HCT116 (cell line): ENCODE data around the gene LIN7B. TPM values are rescaled to one million over a fixed set of nuclear protein-coding genes. Genes with fewer than 3 reads are reported as not detected.

Source experiments
- ATAC-seq: fragments of 200-7000 bp; cut with Tn5 transposase; 2 replicates; pipeline ENCODE4 v1.9.1; 2020; ENCODE audit warnings: mild to moderate bottlenecking, moderate library complexity
- BruUV-seq: library from RNA; stranded (reverse); fragments of 400-500 nt; replicated peaks from 2 replicates; lab custom pipeline; 2021; lab: Mats Ljungman, UMichigan
- CTCF ChIA-PET: fragments of 300-600 bp; sonication (Branson Sonifier 250); formaldehyde crosslinking; loops from one replicate; lab custom pipeline; 2021; ENCODE audit warnings: antibody characterized with exemption; lab: Charles Lee
- POLR2A ChIA-PET: fragments of 300-600, 350-600 bp; sonication (Branson Sonifier 250); formaldehyde crosslinking; loops from one replicate; lab custom pipeline; 2021; ENCODE audit warnings: antibody characterized with exemption; lab: Charles Lee
- RAD21 ChIA-PET, 2 experiments: fragments of 300-600 bp; sonication (Branson Sonifier 250); formaldehyde crosslinking; loops; one replicate each; lab custom pipeline; 2023; ENCODE audit warnings: low total read pairs in 2 of 2; ENCODE audit not compliant: uncharacterized antibody in 2 of 2, unreplicated experiment in 2 of 2, low non-redundant PET in 1 of 2; lab: Charles Lee
- DNase-seq: peaks from one replicate; pipeline ENCODE4 v3.0.0-alpha.2; 2010; ENCODE audit warnings: low read depth, low spot score
- H2AFZ ChIP-seq: fragments of 200-600 bp; shearing (Covaris generic), sonication (generic); 2 replicates; pipeline ENCODE4 v1.6.1; 2017; ENCODE audit warnings: low read depth, mixed run types, mixed read lengths, antibody characterized with exemption, low read length; ENCODE audit not compliant: poor library complexity, severe bottlenecking
- H3K27ac ChIP-seq: 2 replicates; pipeline ENCODE4 v1.5.1; 2012; ENCODE audit warnings: low read depth, low read length
- H3K27me3 ChIP-seq: fragments of 200-600 bp; sonication (generic); 2 replicates; pipeline ENCODE4 v1.6.1; 2016; ENCODE audit warnings: mixed run types, low read length, mixed read lengths; ENCODE audit not compliant: insufficient read depth
- H3K36me3 ChIP-seq, 2 experiments: fragments of 200-500 bp in 1 of 2; fragments of 200-600 bp in 1 of 2; sonication (Bioruptor generic) in 1 of 2; sonication (generic) in 1 of 2; 2 replicates each; pipeline versions ENCODE4 v1.5.1 to v1.6.1; 2014 to 2016; ENCODE audit warnings: low read length in 2 of 2, inconsistent platforms in 1 of 2, mixed read lengths in 1 of 2, mixed run types in 1 of 2; ENCODE audit not compliant: insufficient read depth in 2 of 2, control insufficient read depth in 1 of 2
- H3K4me1 ChIP-seq, 2 experiments: fragments of 200-600 bp in 1 of 2; sonication (generic) in 1 of 2; 2 replicates each; pipeline versions ENCODE4 v1.5.1 to v1.6.1; 2012 to 2017; ENCODE audit warnings: low read length in 2 of 2, inconsistent platforms in 1 of 2, mild to moderate bottlenecking in 1 of 2, mixed read lengths in 1 of 2, mixed run types in 1 of 2, moderate library complexity in 1 of 2; ENCODE audit not compliant: insufficient read depth in 2 of 2, control insufficient read depth in 1 of 2
- H3K4me2 ChIP-seq: fragments of 200-600 bp; sonication (generic); 2 replicates; pipeline ENCODE4 v1.6.1; 2017; ENCODE audit warnings: mixed run types, low read length, mixed read lengths
- H3K4me3 ChIP-seq, 2 experiments: fragments of 200-600 bp in 1 of 2; sonication (generic) in 1 of 2; replicated peaks in 1 of 2; 2 replicates each; pipeline ENCODE4 v1.5.1; 2011 to 2016; ENCODE audit warnings: low read length in 2 of 2, control low read depth in 1 of 2, low read depth in 1 of 2, mild to moderate bottlenecking in 1 of 2, mixed read lengths in 1 of 2, mixed run types in 1 of 2
- H3K79me2 ChIP-seq: fragments of 200-600 bp; sonication (generic); 2 replicates; pipeline ENCODE4 v1.6.1; 2017; ENCODE audit warnings: mild to moderate bottlenecking, mixed run types, low read length, moderate library complexity, mixed read lengths; ENCODE audit not compliant: insufficient read depth
- H3K9ac ChIP-seq: fragments of 200-600 bp; sonication (generic); 2 replicates; pipeline ENCODE4 v1.6.1; 2016; ENCODE audit warnings: low read length, mixed read lengths
- H3K9me2 ChIP-seq: fragments of 200-600 bp; sonication (generic), shearing (Covaris generic); 2 replicates; pipeline ENCODE4 v1.6.1; 2017; ENCODE audit warnings: mixed run types, mild to moderate bottlenecking, moderate library complexity; ENCODE audit not compliant: insufficient read depth
- H3K9me3 ChIP-seq, 2 experiments: fragments of 200-500 bp in 1 of 2; fragments of 200-600 bp in 1 of 2; sonication (Bioruptor generic) in 1 of 2; sonication (generic) in 1 of 2; 2 replicates each; pipeline ENCODE4 v1.6.1; 2014 to 2017; ENCODE audit warnings: low read length in 2 of 2, mixed read lengths in 2 of 2, inconsistent platforms in 1 of 2, low read depth in 1 of 2, mild to moderate bottlenecking in 1 of 2, mixed run types in 1 of 2, moderate library complexity in 1 of 2; ENCODE audit not compliant: control insufficient read depth in 1 of 2, insufficient read depth in 1 of 2
- H4K20me1 ChIP-seq: fragments of 200-600 bp; sonication (generic), shearing (Covaris generic); 2 replicates; pipeline ENCODE4 v1.6.1; 2017; ENCODE audit warnings: mixed run types, mild to moderate bottlenecking, moderate library complexity; ENCODE audit not compliant: insufficient read depth
- CEBPB ChIP-seq: IDR thresholded peaks from 2 replicates; pipeline ENCODE4 v1.6.1; 2012; ENCODE audit warnings: low read depth
- FOSL1 ChIP-seq: IDR thresholded peaks from 2 replicates; pipeline ENCODE4 v1.6.1; 2012; ENCODE audit warnings: low read depth
- POLR2AphosphoS5 ChIP-seq: IDR thresholded peaks from 2 replicates; pipeline ENCODE4 v1.6.1; 2011; ENCODE audit warnings: mild to moderate bottlenecking, low read depth, low read length, moderate library complexity
- RAD21 ChIP-seq: IDR thresholded peaks from 2 replicates; pipeline ENCODE4 v1.6.1; 2012; ENCODE audit warnings: low read depth, mild to moderate bottlenecking
- SP1 ChIP-seq: IDR thresholded peaks from 2 replicates; pipeline ENCODE4 v1.6.1; 2012; ENCODE audit warnings: low read depth
- YY1 ChIP-seq: IDR thresholded peaks from 2 replicates; pipeline ENCODE4 v1.6.1; 2011; ENCODE audit warnings: low read length, low read depth, moderate library complexity, mild to moderate bottlenecking; ENCODE audit not compliant: insufficient replicate concordance; ENCODE audit errors: extremely low read depth
- ZFX ChIP-seq: fragments of 450-650 bp; IDR thresholded peaks from 2 replicates; pipeline ENCODE4 v1.6.1; 2017
- intact Hi-C: fragments of 100-400 bp; cut with micrococcal nuclease; formaldehyde crosslinking; loops from 2 replicates; pipeline ENCODE4 v1.10.0; 2022
- total RNA-seq: library from RNA; stranded (reverse); gene quantifications from one replicate; pipeline ENCODE4 v1.2.1, GENCODE V29; 2021; ENCODE audit not compliant: unreplicated experiment
- TF ChIP-seq, protein P1 (sequence below): IDR thresholded peaks from 2 replicates; pipeline ENCODE4 v1.6.1; 2011; ENCODE audit warnings: mild to moderate bottlenecking, low read length, moderate library complexity; ENCODE audit not compliant: insufficient replicate concordance; ENCODE audit errors: extremely low read depth
- TF ChIP-seq, protein P2 (sequence below): IDR thresholded peaks from 2 replicates; pipeline ENCODE4 v1.6.1; 2012
- TF ChIP-seq, protein P3 (sequence below), 3 experiments: fragments of 200-600 bp in 1 of 3; sonication (generic) in 1 of 3; IDR thresholded peaks in 2 of 3; conservative IDR thresholded peaks in 1 of 3; 2 replicates each; pipeline ENCODE4 v1.5.1; 2012 to 2017; ENCODE audit warnings: low read depth in 2 of 3, low read length in 2 of 3, antibody characterized with exemption in 1 of 3, borderline replicate concordance in 1 of 3, control low read depth in 1 of 3, mild to moderate bottlenecking in 1 of 3, mixed read lengths in 1 of 3, mixed run types in 1 of 3, moderate library complexity in 1 of 3; ENCODE audit not compliant: insufficient read depth in 1 of 3

Gene LIN7B
- total RNA-seq, 1 experiment from 2014 or later, result 7.2 TPM

DNA sequence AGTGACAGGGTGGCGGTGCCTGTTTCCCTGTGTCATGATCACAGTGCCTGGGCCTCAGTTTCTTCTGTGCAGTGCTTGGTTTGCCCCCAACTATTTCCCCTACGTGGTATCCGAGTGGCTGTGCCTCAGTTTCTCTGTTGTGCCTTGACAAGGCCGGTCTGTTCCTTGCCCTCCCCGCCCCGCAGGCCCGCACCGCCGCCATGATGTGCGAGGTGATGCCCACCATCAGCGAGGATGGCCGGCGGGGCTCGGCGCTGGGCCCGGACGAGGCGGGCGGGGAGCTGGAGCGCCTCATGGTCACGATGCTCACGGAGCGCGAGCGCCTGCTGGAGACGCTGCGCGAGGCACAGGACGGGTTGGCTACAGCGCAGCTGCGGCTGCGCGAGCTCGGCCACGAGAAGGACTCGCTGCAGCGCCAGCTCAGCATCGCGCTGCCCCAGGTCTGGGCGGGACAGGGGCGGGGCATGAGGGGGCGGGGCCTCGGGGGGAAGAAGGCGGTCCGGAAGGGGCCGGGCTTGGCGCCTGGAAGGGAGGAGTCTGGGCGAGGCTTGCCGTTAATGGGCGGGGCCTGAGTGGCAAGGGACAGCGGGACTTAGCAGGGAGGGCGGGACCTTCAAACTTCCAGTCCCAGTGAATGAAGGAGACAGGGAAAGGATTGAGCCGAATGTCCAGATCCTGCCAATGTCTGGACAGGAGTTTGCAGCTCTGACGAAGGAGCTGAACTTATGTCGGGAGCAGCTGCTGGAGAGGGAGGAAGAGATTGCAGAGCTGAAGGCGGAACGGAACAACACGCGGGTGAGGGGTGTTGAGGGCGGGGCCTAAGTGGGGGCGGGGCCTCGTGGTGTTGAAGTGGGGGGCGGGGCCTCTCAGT lies 13.7 kb downstream of the LIN7B start:
- Histone ChIP-seq H3K79me2 (no peaks in the 10 kb centered on the region), H2AFZ (peak overlapping the region; percentile 88), H3K4me2 (peak overlapping the region; percentile 88), H3K4me3 (peak overlapping the region; percentile 40 to 60), H3K9me3 (no peaks in the 10 kb centered on the region), H4K20me1 (no peaks in the 10 kb centered on the region)
- peak; percentile 94 for ATAC-seq
- BruUV-seq, result no TSS peak
- intact Hi-C loops, result no loop called here
- RAD21 ChIA-PET, result interaction anchor here (0.6 to 0.7 kb wide), 3 partner anchors 25 to 202 kb away, joined by 3 to 5 read pairs (median 3); no protein-coding TSS in a partner anchor
- TF ChIP-seq CEBPB (no peak), FOSL1 (no peak), YY1 (peak; percentile 2), SP1 (peak; percentile 53; the same call in 1 of the 2 replicates), POLR2AphosphoS5 (peak; percentile 62), ZFX (peak; percentile 30; the same call in 1 of the 2 replicates), RAD21 (no peak)
- TF ChIP-seq, protein P1, sequence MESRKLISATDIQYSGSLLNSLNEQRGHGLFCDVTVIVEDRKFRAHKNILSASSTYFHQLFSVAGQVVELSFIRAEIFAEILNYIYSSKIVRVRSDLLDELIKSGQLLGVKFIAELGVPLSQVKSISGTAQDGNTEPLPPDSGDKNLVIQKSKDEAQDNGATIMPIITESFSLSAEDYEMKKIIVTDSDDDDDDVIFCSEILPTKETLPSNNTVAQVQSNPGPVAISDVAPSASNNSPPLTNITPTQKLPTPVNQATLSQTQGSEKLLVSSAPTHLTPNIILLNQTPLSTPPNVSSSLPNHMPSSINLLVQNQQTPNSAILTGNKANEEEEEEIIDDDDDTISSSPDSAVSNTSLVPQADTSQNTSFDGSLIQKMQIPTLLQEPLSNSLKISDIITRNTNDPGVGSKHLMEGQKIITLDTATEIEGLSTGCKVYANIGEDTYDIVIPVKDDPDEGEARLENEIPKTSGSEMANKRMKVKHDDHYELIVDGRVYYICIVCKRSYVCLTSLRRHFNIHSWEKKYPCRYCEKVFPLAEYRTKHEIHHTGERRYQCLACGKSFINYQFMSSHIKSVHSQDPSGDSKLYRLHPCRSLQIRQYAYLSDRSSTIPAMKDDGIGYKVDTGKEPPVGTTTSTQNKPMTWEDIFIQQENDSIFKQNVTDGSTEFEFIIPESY, result peak; percentile 47
- TF ChIP-seq, protein P2, sequence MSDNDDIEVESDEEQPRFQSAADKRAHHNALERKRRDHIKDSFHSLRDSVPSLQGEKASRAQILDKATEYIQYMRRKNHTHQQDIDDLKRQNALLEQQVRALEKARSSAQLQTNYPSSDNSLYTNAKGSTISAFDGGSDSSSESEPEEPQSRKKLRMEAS, result peak; percentile 99
- TF ChIP-seq, protein P3, sequence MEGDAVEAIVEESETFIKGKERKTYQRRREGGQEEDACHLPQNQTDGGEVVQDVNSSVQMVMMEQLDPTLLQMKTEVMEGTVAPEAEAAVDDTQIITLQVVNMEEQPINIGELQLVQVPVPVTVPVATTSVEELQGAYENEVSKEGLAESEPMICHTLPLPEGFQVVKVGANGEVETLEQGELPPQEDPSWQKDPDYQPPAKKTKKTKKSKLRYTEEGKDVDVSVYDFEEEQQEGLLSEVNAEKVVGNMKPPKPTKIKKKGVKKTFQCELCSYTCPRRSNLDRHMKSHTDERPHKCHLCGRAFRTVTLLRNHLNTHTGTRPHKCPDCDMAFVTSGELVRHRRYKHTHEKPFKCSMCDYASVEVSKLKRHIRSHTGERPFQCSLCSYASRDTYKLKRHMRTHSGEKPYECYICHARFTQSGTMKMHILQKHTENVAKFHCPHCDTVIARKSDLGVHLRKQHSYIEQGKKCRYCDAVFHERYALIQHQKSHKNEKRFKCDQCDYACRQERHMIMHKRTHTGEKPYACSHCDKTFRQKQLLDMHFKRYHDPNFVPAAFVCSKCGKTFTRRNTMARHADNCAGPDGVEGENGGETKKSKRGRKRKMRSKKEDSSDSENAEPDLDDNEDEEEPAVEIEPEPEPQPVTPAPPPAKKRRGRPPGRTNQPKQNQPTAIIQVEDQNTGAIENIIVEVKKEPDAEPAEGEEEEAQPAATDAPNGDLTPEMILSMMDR (IDR thresholded peaks at IDR 0.05 in 2 of 3, conservative IDR thresholded peaks at IDR 0.05 in 1 of 3; ENCODE audit: borderline replicate concordance in 1 of 3, insufficient read depth in 1 of 3, low read depth in 2 of 3, low read length in 2 of 3), result 0 out of 6 replicates have a peak, but pooled peaks of 1 of the 3 experiments have one; percentile 10
- TF ChIP-seq, all 23 proteins: peak for 7
- Histone ChIP-seq H3K4me1 (peaks cover 12 to 21% of the 10 kb centered on the region in 2 experiments), H3K9me2 (no peaks in the 10 kb centered on the region), H3K27ac (peak overlapping the region; percentile 60), H3K9ac (peak overlapping the region; percentile 57), H3K36me3 (peaks cover 0 to 5% of the 10 kb centered on the region in 2 experiments; a peak in 1 of 4 replicates), H3K27me3 (no peaks in the 10 kb centered on the region)
- ChIA-PET CTCF (interaction anchor here (0.6 to 2.2 kb wide), 12 partner anchors 8 to 573 kb away, joined by 3 to 17 read pairs (median 4); partner anchors contain the start of genes GYS1, LIN7B and RUVBL2), POLR2A (interaction anchor here (0.6 to 2.3 kb wide), 13 partner anchors 8 to 1403 kb away, joined by 3 to 9 read pairs (median 4); partner anchors contain the start of genes GYS1, LIN7B, PPFIA3 and RUVBL2)
- DNase-seq, result peak; percentile 95
